HFFc6 (cell line): Measurements from ENCODE around the gene BSN. TPM values are rescaled to one million over a fixed set of nuclear protein-coding genes. Genes with fewer than 3 reads are reported as not detected.
A peak's percentile ranks its signal among the peaks of the same experiment; 100 is the strongest.

Experiments
- DNase-seq: peaks from one replicate; pipeline ENCODE4 v3.0.0-alpha.2; 2018
- H3K27ac Mint-ChIP-seq: 2 replicates; pipeline ENCODE4 v1.8.0; 2020; ENCODE audit warnings: mild to moderate bottlenecking, mixed read lengths
- H3K27me3 Mint-ChIP-seq: 2 replicates; pipeline ENCODE4 v1.8.0; 2021; ENCODE audit warnings: mild to moderate bottlenecking, moderate library complexity, mixed read lengths; ENCODE audit not compliant: insufficient read depth
- H3K36me3 Mint-ChIP-seq: 2 replicates; pipeline ENCODE4 v1.8.0; 2021; ENCODE audit warnings: low read depth, mixed read lengths
- H3K4me1 Mint-ChIP-seq: 2 replicates; pipeline ENCODE4 v1.8.0; 2020; ENCODE audit warnings: low read depth, mixed read lengths
- H3K4me3 Mint-ChIP-seq: 2 replicates; pipeline ENCODE4 v1.8.0; 2020; ENCODE audit warnings: mild to moderate bottlenecking, moderate library complexity, mixed read lengths
- H3K9me3 Mint-ChIP-seq: 2 replicates; pipeline ENCODE4 v1.8.0; 2020; ENCODE audit warnings: mild to moderate bottlenecking, mixed read lengths
- CTCF ChIP-seq: fragments of 200-600 bp; sonication (generic); IDR thresholded peaks from 2 replicates; pipeline ENCODE4 v1.5.0; 2021; ENCODE audit warnings: antibody characterized with exemption, mild to moderate bottlenecking
- total RNA-seq, 6 experiments: library from RNA; stranded (reverse); fragmentation: NEBNext Ultra II Directional; extraction: Animal tissue kit (Norgen Biotek cat#: 25700); gene quantifications; 2 replicates in 1 of 6; 3 replicates in 5 of 6; pipeline ENCODE4 v1.2.3, GENCODE V29; 2021

Gene BSN
- total RNA-seq, 6 experiments from 2014 or later = 0.02 to 0.14 (median 0.06) TPM

- Mint-ChIP-seq H3K4me1 (peaks cover 7% of the 10 kb centered on the region; the same call in 1 of the 2 replicates), H3K36me3 (peaks cover 35% of the 10 kb centered on the region), H3K27me3 (no peaks in the 10 kb centered on the region), H3K4me3 (no peak overlapping the region), H3K27ac (no peak overlapping the region), H3K9me3 (no peaks in the 10 kb centered on the region)
- no peak for TF ChIP-seq CTCF
- DNase-seq = no peak
These were observed 41.4 kb upstream of the BSN start for GRCh38 chr3:49512781-49513355.

GRCh38 chr3:49513494-49514124, 40.7 kb upstream of the BSN start:
- DNase-seq = no peak
- H3K27me3 Mint-ChIP-seq = no peaks in the 10 kb centered on the region
- no peak for TF ChIP-seq CTCF
- H3K9me3 Mint-ChIP-seq = no peaks in the 10 kb centered on the region
- no peak overlapping the region for H3K4me3 Mint-ChIP-seq
- peaks cover 35% of the 10 kb centered on the region for H3K36me3 Mint-ChIP-seq
- no peak overlapping the region for H3K27ac Mint-ChIP-seq
- 0 out of 2 replicates have a peak, but pooled peaks cover 6% of the 10 kb centered on the region for H3K4me1 Mint-ChIP-seq

GRCh38 chr3:49518016-49518415, 36.3 kb upstream of the BSN start:
- no peak overlapping the region for H3K4me3 Mint-ChIP-seq
- H3K9me3 Mint-ChIP-seq = no peaks in the 10 kb centered on the region
- H3K27me3 Mint-ChIP-seq = no peaks in the 10 kb centered on the region
- H3K4me1 Mint-ChIP-seq = peaks cover 11% of the 10 kb centered on the region
- H3K27ac Mint-ChIP-seq = no peak overlapping the region
- no peak for DNase-seq
- peaks cover 25% of the 10 kb centered on the region for H3K36me3 Mint-ChIP-seq
- no peak for TF ChIP-seq CTCF

GRCh38 chr3:49518441-49518840, 35.8 kb upstream of the BSN start:
- DNase-seq = no peak
- Mint-ChIP-seq H3K9me3 (no peaks in the 10 kb centered on the region), H3K27me3 (no peaks in the 10 kb centered on the region), H3K36me3 (peaks cover 20% of the 10 kb centered on the region), H3K4me3 (no peak overlapping the region), H3K4me1 (peaks cover 11% of the 10 kb centered on the region), H3K27ac (no peak overlapping the region)
- TF ChIP-seq CTCF = no peak

GRCh38 chr3:49519296-49519695, 35.0 kb upstream of the BSN start:
- H3K4me1 Mint-ChIP-seq = peaks cover 11% of the 10 kb centered on the region
- H3K9me3 Mint-ChIP-seq = no peaks in the 10 kb centered on the region
- 0 out of 2 replicates have a peak overlapping the region, but pooled peaks have one; percentile 14 for H3K27ac Mint-ChIP-seq
- no peak for DNase-seq
- peaks cover 16% of the 10 kb centered on the region for H3K36me3 Mint-ChIP-seq
- H3K27me3 Mint-ChIP-seq = no peaks in the 10 kb centered on the region
- no peak for TF ChIP-seq CTCF
- no peak overlapping the region for H3K4me3 Mint-ChIP-seq
